ENCODE results near the gene JCHAIN. TPM values are rescaled to one million over a fixed set of nuclear protein-coding genes. Genes with fewer than 3 reads are reported as not detected.

The JCHAIN gene
- total and polyA plus RNA-seq, 9 of the 15 experiments (the other 6 are each of a cell fraction or from before 2014, with no cell fraction given), result 0.04 to 0.68 (median 0.26) TPM; not detected in 5

DNA sequence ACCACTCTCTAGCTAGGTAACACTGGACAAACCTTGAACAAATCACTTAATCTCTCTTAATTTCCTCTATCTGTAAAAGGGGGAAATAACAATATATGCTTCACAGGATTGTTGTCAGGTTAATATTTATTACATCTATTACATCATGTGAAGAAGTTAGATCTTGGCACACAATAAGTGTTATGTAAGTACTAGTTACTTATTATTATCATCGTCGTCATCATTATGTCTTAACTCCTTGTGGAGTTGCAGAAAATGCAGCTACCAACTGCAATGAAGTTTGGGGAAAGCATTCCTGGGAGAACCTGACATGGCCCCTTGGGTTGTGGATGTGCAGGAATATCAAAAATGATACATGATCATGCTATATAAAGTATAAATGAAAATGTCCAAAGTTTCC, 4.8 kb upstream of the JCHAIN start:
- no peak overlapping the region for H2AFZ ChIP-seq (ENCODE audit: low read depth, low read length)
- no peak for ATAC-seq
- POLR2A ChIA-PET, result no interaction called here

More for the DNA sequence above, 4.8 kb upstream of the JCHAIN start:
- Histone ChIP-seq H3K27me3 (ENCODE audit: control insufficient read depth in 2 of 2, insufficient read depth in 2 of 2, low read length in 2 of 2) (no peaks in the 10 kb centered on the region), H3K4me1 (replicated peaks in 1 of 2; ENCODE audit: control insufficient read depth in 2 of 2, insufficient read depth in 2 of 2, low read length in 2 of 2) (no peaks in the 10 kb centered on the region), H3K4me2 (ENCODE audit: insufficient read depth, low read length) (no peak overlapping the region), H3K79me2 (ENCODE audit: control insufficient read depth, insufficient read depth, low read length) (no peaks in the 10 kb centered on the region), H3K36me3 (ENCODE audit: control insufficient read depth, insufficient read depth, low read length) (no peaks in the 10 kb centered on the region), H3K27ac (ENCODE audit: extremely low read depth, low read depth, low read length) (no peak overlapping the region), H4K20me1 (replicated peaks; ENCODE audit: control insufficient read depth, insufficient read depth, low read length) (no peaks in the 10 kb centered on the region), H3K9me1 (ENCODE audit: control insufficient read depth, insufficient read depth, low read length) (no peaks in the 10 kb centered on the region), H3K4me3 (no peak overlapping the region), H3K9ac (ENCODE audit: insufficient read depth in 1 of 2, low read depth in 2 of 2, low read length in 2 of 2) (no peak overlapping the region), H3K9me3 (replicated peaks; ENCODE audit: control insufficient read depth, insufficient read depth, low read depth, low read length) (no peaks in the 10 kb centered on the region)
- WGBS (ENCODE audit: insufficient coverage, low coverage, missing lambda C conversion rate), result 7% methylated on average over 2 of the region's 2 CpGs
- TF ChIP-seq ZNF316 (IDR thresholded peaks at IDR 0.05), result no peak
- no peak for TF ChIP-seq ZNF644 (tag; IDR thresholded peaks at IDR 0.05; ENCODE audit: low read depth)
- no peak for TF ChIP-seq PYGO2 (tag; IDR thresholded peaks at IDR 0.05)
- no peak for TF ChIP-seq STAG1 (CRISPR knock-in tag; IDR thresholded peaks at IDR 0.05; ENCODE audit: borderline replicate concordance)
- no peak for TF ChIP-seq KHSRP (IDR thresholded peaks at IDR 0.05)
- TF ChIP-seq MITF (IDR thresholded peaks at IDR 0.05), result no peak
- TF ChIP-seq HOXB6 (CRISPR knock-in tag; IDR thresholded peaks at IDR 0.05; ENCODE audit: borderline replicate concordance), result no peak
- TF ChIP-seq, protein P1, sequence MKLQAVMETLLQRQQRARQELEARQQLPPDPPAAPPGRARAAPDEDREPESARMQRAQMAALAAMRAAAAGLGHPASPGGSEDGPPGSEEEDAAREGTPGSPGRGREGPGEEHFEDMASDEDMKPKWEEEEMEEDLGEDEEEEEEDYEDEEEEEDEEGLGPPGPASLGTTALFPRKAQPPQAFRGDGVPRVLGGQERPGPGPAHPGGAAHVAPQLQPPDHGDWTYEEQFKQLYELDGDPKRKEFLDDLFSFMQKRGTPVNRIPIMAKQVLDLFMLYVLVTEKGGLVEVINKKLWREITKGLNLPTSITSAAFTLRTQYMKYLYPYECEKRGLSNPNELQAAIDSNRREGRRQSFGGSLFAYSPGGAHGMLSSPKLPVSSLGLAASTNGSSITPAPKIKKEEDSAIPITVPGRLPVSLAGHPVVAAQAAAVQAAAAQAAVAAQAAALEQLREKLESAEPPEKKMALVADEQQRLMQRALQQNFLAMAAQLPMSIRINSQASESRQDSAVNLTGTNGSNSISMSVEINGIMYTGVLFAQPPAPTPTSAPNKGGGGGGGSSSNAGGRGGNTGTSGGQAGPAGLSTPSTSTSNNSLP (IDR thresholded peaks at IDR 0.05; ENCODE audit: borderline replicate concordance, low read depth, low read length), result no peak
- no peak for TF ChIP-seq ZNF512 (tag; IDR thresholded peaks at IDR 0.05)
- TF ChIP-seq POLR2AphosphoS5 (IDR thresholded peaks at IDR 0.05; ENCODE audit: control insufficient read depth, insufficient read depth, low read depth, low read length), result no peak
- no peak for TF ChIP-seq DACH1 (IDR thresholded peaks at IDR 0.05; ENCODE audit: partially characterized antibody)
- TF ChIP-seq MCM2 (IDR thresholded peaks at IDR 0.05; ENCODE audit: low read depth), result no peak
- no TSS peak for BruUV-seq (replicated peaks)
- in situ Hi-C loops (cut with MboI), result no loop called here
- intact Hi-C loops (cut with micrococcal nuclease), result no loop called here
- no peak for FAIRE-seq
- no peak for DNase-seq (ENCODE audit: extremely low read depth in 1 of 4, low spot score in 3 of 4)
- CTCF ChIA-PET (ENCODE audit: low intra/inter-chr PET ratio), result no interaction called here
